Right lobe of liver (tissue), 4 donors: ENCODE results near the gene EIF3F.

Experiments
- POLR2A ChIP-seq: fragments of 450-650 bp; IDR thresholded peaks from one replicate; pipeline ENCODE4 v1.6.1; 2017; ENCODE audit warnings: antibody characterized with exemption, mild to moderate bottlenecking
- TF ChIP-seq, protein P1 (sequence below), 4 donors: fragments of 200-600 bp in 3 of 4; fragments of 450-650 bp in 1 of 4; IDR thresholded peaks; one replicate each; pipeline versions ENCODE4 v1.5.1 to v1.8.0; 2016 to 2022; ENCODE audit warnings: antibody characterized with exemption in 4 of 4, mild to moderate bottlenecking in 2 of 4
- donor health status: DM: no; HTN: no; CAD: no.
- donor health status: DM: no; HTN: no; CAD: no.
- donor health status: DM: no; HTN: yes; CAD: no.

DNA sequence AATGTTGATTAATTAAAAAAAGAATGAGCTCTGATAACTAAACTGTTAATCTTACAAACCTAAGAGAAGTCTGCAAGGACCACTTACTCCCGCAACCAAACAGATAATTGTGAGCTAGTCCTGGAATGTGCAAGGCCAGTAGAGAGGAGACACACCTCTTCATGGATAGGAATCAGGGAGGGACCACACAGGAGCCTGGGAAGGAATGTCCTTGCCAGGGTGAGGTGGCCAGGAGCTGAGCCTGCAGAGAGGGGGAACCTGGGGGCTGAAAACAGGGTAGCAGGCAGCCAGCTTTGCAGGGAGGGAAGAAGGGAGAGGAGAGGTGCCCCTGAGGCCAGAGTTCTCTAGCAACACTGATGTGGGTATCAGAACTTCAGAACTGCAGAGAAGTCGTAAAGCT, 12.5 kb upstream of the EIF3F start:
- TF ChIP-seq, protein P1, sequence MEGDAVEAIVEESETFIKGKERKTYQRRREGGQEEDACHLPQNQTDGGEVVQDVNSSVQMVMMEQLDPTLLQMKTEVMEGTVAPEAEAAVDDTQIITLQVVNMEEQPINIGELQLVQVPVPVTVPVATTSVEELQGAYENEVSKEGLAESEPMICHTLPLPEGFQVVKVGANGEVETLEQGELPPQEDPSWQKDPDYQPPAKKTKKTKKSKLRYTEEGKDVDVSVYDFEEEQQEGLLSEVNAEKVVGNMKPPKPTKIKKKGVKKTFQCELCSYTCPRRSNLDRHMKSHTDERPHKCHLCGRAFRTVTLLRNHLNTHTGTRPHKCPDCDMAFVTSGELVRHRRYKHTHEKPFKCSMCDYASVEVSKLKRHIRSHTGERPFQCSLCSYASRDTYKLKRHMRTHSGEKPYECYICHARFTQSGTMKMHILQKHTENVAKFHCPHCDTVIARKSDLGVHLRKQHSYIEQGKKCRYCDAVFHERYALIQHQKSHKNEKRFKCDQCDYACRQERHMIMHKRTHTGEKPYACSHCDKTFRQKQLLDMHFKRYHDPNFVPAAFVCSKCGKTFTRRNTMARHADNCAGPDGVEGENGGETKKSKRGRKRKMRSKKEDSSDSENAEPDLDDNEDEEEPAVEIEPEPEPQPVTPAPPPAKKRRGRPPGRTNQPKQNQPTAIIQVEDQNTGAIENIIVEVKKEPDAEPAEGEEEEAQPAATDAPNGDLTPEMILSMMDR (IDR thresholded peaks at IDR 0.05) = no peak
- no peak for TF ChIP-seq POLR2A
